Measurements from ENCODE around the gene TM9SF4.

Gene TM9SF4

GRCh38 chr20:32158351-32158750 lies 48.8 kb downstream of the TM9SF4 start:
- Histone ChIP-seq H3K18ac (ENCODE audit: low read depth in 1 of 2, low read length in 2 of 2) (no peak overlapping the region), H3K27ac (ENCODE audit: low read length, poor library complexity, severe bottlenecking) (no peak overlapping the region), H3K9me3 (ENCODE audit: control insufficient read depth, low read length) (no peaks in the 10 kb centered on the region), H2BK12ac (ENCODE audit: low read length in 2 of 2) (no peak overlapping the region), H3K4me1 (ENCODE audit: control insufficient read depth, insufficient read depth, low read depth, low read length) (peaks cover 12% of the 10 kb centered on the region), H3K36me3 (ENCODE audit: control insufficient read depth in 1 of 2, insufficient read depth in 2 of 2, low read depth in 1 of 2, low read length in 2 of 2) (peaks cover 65 to 73% of the 10 kb centered on the region in 2 experiments), H4K91ac (ENCODE audit: low read length) (no peak overlapping the region), H2BK15ac (ENCODE audit: low read depth, poor library complexity, severe bottlenecking) (no peak overlapping the region), H3K9ac (ENCODE audit: low read length) (no peak overlapping the region), H3K4me2 (ENCODE audit: low read length, poor library complexity, severe bottlenecking) (no peak overlapping the region), H4K8ac (ENCODE audit: low read length) (no peak overlapping the region), H3K79me1 (replicated peaks; ENCODE audit: low read length, poor library complexity, severe bottlenecking) (peaks cover 18% of the 10 kb centered on the region), H3K27me3 (ENCODE audit: control insufficient read depth in 1 of 2, insufficient read depth in 1 of 2, low read length in 2 of 2) (no peaks in the 10 kb centered on the region), H3K23ac (ENCODE audit: low read length in 2 of 2) (no peak overlapping the region), H3K4ac (ENCODE audit: low read depth in 1 of 2, low read length in 2 of 2) (no peak overlapping the region), H2BK5ac (ENCODE audit: low read depth, low read length, poor library complexity, severe bottlenecking) (no peak overlapping the region), H2AK5ac (ENCODE audit: low read length, severe bottlenecking) (no peak overlapping the region), H2BK120ac (ENCODE audit: low read depth, low read length) (no peak overlapping the region), H3K4me3 (ENCODE audit: insufficient read depth in 1 of 2, low read depth in 1 of 2, low read length in 2 of 2) (no peak overlapping the region), H3K14ac (ENCODE audit: low read length in 2 of 2) (no peak overlapping the region), H2AFZ (ENCODE audit: low read depth, low read length) (no peak overlapping the region)
- 97% methylated on average over 11 of the region's 11 CpGs for whole genome bisulfite sequencing
- DNase-seq: no peak

GRCh38 chr20:32158943-32159660 lies 49.6 kb downstream of the TM9SF4 start:
- Histone ChIP-seq H3K9me3 (ENCODE audit: control insufficient read depth, low read length) (no peaks in the 10 kb centered on the region), H3K4me3 (ENCODE audit: insufficient read depth in 1 of 2, low read depth in 1 of 2, low read length in 2 of 2) (no peak overlapping the region), H3K4me2 (ENCODE audit: low read length, poor library complexity, severe bottlenecking) (no peak overlapping the region), H2BK15ac (ENCODE audit: low read depth, poor library complexity, severe bottlenecking) (no peak overlapping the region), H3K14ac (ENCODE audit: low read length in 2 of 2) (no peak overlapping the region), H3K36me3 (ENCODE audit: control insufficient read depth in 1 of 2, insufficient read depth in 2 of 2, low read depth in 1 of 2, low read length in 2 of 2) (peaks cover 63 to 73% of the 10 kb centered on the region in 2 experiments), H3K18ac (ENCODE audit: low read depth in 1 of 2, low read length in 2 of 2) (no peak overlapping the region), H2BK120ac (ENCODE audit: low read depth, low read length) (no peak overlapping the region), H3K27ac (ENCODE audit: low read length, poor library complexity, severe bottlenecking) (no peak overlapping the region), H2AK5ac (ENCODE audit: low read length, severe bottlenecking) (no peak overlapping the region), H3K27me3 (ENCODE audit: control insufficient read depth in 1 of 2, insufficient read depth in 1 of 2, low read length in 2 of 2) (no peaks in the 10 kb centered on the region), H3K23ac (ENCODE audit: low read length in 2 of 2) (no peak overlapping the region), H3K79me1 (replicated peaks; ENCODE audit: low read length, poor library complexity, severe bottlenecking) (peaks cover 19% of the 10 kb centered on the region), H2AFZ (ENCODE audit: low read depth, low read length) (no peak overlapping the region), H3K4me1 (ENCODE audit: control insufficient read depth, insufficient read depth, low read depth, low read length) (peaks cover 12% of the 10 kb centered on the region), H4K8ac (ENCODE audit: low read length) (no peak overlapping the region), H4K91ac (ENCODE audit: low read length) (no peak overlapping the region), H2BK5ac (ENCODE audit: low read depth, low read length, poor library complexity, severe bottlenecking) (no peak overlapping the region), H3K4ac (ENCODE audit: low read depth in 1 of 2, low read length in 2 of 2) (no peak overlapping the region), H2BK12ac (ENCODE audit: low read length in 2 of 2) (no peak overlapping the region), H3K9ac (ENCODE audit: low read length) (no peak overlapping the region)
- 98% methylated on average over 3 of the region's 4 CpGs for WGBS
- DNase-seq: no peak

GRCh38 chr20:32159766-32160221 lies 50.3 kb downstream of the TM9SF4 start:
- Histone ChIP-seq H3K4ac (ENCODE audit: low read depth in 1 of 2, low read length in 2 of 2) (no peak overlapping the region), H3K14ac (ENCODE audit: low read length in 2 of 2) (no peak overlapping the region), H2BK5ac (ENCODE audit: low read depth, low read length, poor library complexity, severe bottlenecking) (no peak overlapping the region), H2BK12ac (ENCODE audit: low read length in 2 of 2) (no peak overlapping the region), H4K91ac (ENCODE audit: low read length) (no peak overlapping the region), H3K4me3 (ENCODE audit: insufficient read depth in 1 of 2, low read depth in 1 of 2, low read length in 2 of 2) (no peak overlapping the region), H3K79me1 (replicated peaks; ENCODE audit: low read length, poor library complexity, severe bottlenecking) (peaks cover 19% of the 10 kb centered on the region), H2BK15ac (ENCODE audit: low read depth, poor library complexity, severe bottlenecking) (no peak overlapping the region), H3K9ac (ENCODE audit: low read length) (no peak overlapping the region), H3K4me2 (ENCODE audit: low read length, poor library complexity, severe bottlenecking) (no peak overlapping the region), H3K23ac (ENCODE audit: low read length in 2 of 2) (no peak overlapping the region), H3K18ac (ENCODE audit: low read depth in 1 of 2, low read length in 2 of 2) (no peak overlapping the region), H3K36me3 (ENCODE audit: control insufficient read depth in 1 of 2, insufficient read depth in 2 of 2, low read depth in 1 of 2, low read length in 2 of 2) (peaks cover 69 to 76% of the 10 kb centered on the region in 2 experiments), H2BK120ac (ENCODE audit: low read depth, low read length) (no peak overlapping the region), H3K9me3 (ENCODE audit: control insufficient read depth, low read length) (no peaks in the 10 kb centered on the region), H2AFZ (ENCODE audit: low read depth, low read length) (no peak overlapping the region), H3K4me1 (ENCODE audit: control insufficient read depth, insufficient read depth, low read depth, low read length) (peaks cover 9% of the 10 kb centered on the region), H4K8ac (ENCODE audit: low read length) (no peak overlapping the region), H3K27ac (ENCODE audit: low read length, poor library complexity, severe bottlenecking) (no peak overlapping the region), H2AK5ac (ENCODE audit: low read length, severe bottlenecking) (no peak overlapping the region), H3K27me3 (ENCODE audit: control insufficient read depth in 1 of 2, insufficient read depth in 1 of 2, low read length in 2 of 2) (no peaks in the 10 kb centered on the region)
- WGBS: 91% methylated on average over 5 of the region's 5 CpGs
- no peak for DNase-seq

- H3K14ac ChIP-seq (ENCODE audit: low read length in 2 of 2): no peak overlapping the region
- H2AFZ ChIP-seq (ENCODE audit: low read depth, low read length): no peak overlapping the region
- H3K23ac ChIP-seq (ENCODE audit: low read length in 2 of 2): no peak overlapping the region
- peaks cover 20% of the 10 kb centered on the region for H3K79me1 ChIP-seq (replicated peaks; ENCODE audit: low read length, poor library complexity, severe bottlenecking)
- no peak overlapping the region for H2BK5ac ChIP-seq (ENCODE audit: low read depth, low read length, poor library complexity, severe bottlenecking)
- H4K91ac ChIP-seq (ENCODE audit: low read length): no peak overlapping the region
- H3K4me2 ChIP-seq (ENCODE audit: low read length, poor library complexity, severe bottlenecking): no peak overlapping the region
- no peak overlapping the region for H2AK5ac ChIP-seq (ENCODE audit: low read length, severe bottlenecking)
- H3K9me3 ChIP-seq (ENCODE audit: control insufficient read depth, low read length): no peaks in the 10 kb centered on the region
- H3K18ac ChIP-seq (ENCODE audit: low read depth in 1 of 2, low read length in 2 of 2): no peak overlapping the region
- H2BK15ac ChIP-seq (ENCODE audit: low read depth, poor library complexity, severe bottlenecking): no peak overlapping the region
- WGBS: 97% methylated on average over 5 of the region's 5 CpGs
- H3K27me3 ChIP-seq (ENCODE audit: control insufficient read depth in 1 of 2, insufficient read depth in 1 of 2, low read length in 2 of 2): no peaks in the 10 kb centered on the region
- no peak overlapping the region for H4K8ac ChIP-seq (ENCODE audit: low read length)
- H3K4ac ChIP-seq (ENCODE audit: low read depth in 1 of 2, low read length in 2 of 2): no peak overlapping the region
- H2BK12ac ChIP-seq (ENCODE audit: low read length in 2 of 2): no peak overlapping the region
- H3K9ac ChIP-seq (ENCODE audit: low read length): no peak overlapping the region
- no peak overlapping the region for H3K27ac ChIP-seq (ENCODE audit: low read length, poor library complexity, severe bottlenecking)
- H3K4me1 ChIP-seq (ENCODE audit: control insufficient read depth, insufficient read depth, low read depth, low read length): peaks cover 4% of the 10 kb centered on the region
- no peak for DNase-seq
- H2BK120ac ChIP-seq (ENCODE audit: low read depth, low read length): no peak overlapping the region
- H3K36me3 ChIP-seq (ENCODE audit: control insufficient read depth in 1 of 2, insufficient read depth in 2 of 2, low read depth in 1 of 2, low read length in 2 of 2): peaks cover 75 to 76% of the 10 kb centered on the region in 2 experiments
- H3K4me3 ChIP-seq (ENCODE audit: insufficient read depth in 1 of 2, low read depth in 1 of 2, low read length in 2 of 2): no peak overlapping the region
These were observed 50.8 kb downstream of the TM9SF4 start for GRCh38 chr20:32160341-32160740.

All from mesenchymal stem cell (in vitro differentiated cells and primary cell).